ENCODE results near the gene EVX2.

Gene EVX2

DNA sequence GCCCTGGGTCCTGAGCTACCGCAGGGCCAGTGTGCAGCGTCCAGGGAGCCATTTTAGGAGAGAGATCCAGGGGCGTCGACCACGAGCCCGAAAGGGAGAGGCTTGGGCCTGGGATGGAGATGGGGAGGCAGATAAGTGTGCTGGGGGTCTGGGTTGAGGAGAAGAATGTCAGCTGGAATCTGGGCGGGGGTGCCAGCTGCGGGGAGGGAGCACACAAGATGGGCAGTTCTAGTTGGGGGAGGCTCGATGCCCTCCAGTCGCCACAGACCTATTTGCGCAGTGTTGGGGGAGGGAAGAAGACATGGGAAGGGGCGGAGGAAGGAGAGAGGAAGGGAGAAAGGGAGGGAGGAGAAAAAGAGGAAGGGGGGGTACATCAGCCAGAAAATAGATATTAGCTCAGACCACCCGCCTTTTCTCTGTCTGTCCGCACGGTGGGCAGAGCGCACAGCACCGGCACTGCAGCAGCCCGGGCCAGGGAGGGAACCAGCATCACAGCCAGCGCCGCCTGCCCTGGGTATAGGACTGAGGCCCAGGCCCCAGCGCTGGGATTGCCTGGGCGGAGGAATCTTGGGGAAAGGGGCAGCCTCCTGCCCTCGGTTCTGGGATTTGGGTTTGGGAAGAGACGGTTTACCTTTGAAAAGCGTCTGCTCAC, 21.4 kb upstream of the EVX2 start (continued):
- TF ChIP-seq SP3 (tag by site-specific recombination; IDR thresholded peaks at IDR 0.05) (peak; percentile 89), ZNF335 (tag by site-specific recombination; conservative IDR thresholded peaks at IDR 0.05) (peak; percentile 18), ZNF654 (tag by site-specific recombination; IDR thresholded peaks at IDR 0.05; ENCODE audit: low read depth) (no peak), ZNF623 (tag by site-specific recombination; IDR thresholded peaks at IDR 0.05) (no peak), ZNF626 (tag by site-specific recombination; IDR thresholded peaks at IDR 0.05) (no peak), ZNF629 (tag by site-specific recombination; IDR thresholded peaks at IDR 0.05) (no peak), ZNF670 (tag by site-specific recombination; IDR thresholded peaks at IDR 0.05; ENCODE audit: low read depth) (no peak), ZNF843 (tag by site-specific recombination; IDR thresholded peaks at IDR 0.05) (peak; percentile 49), ZNF530 (tag by site-specific recombination; IDR thresholded peaks at IDR 0.05; ENCODE audit: low read depth) (no peak), MZF1 (tag by site-specific recombination; IDR thresholded peaks at IDR 0.05; ENCODE audit: borderline replicate concordance) (no peak), ZNF776 (tag by site-specific recombination; IDR thresholded peaks at IDR 0.05; ENCODE audit: borderline replicate concordance) (no peak), RBAK (tag by site-specific recombination; IDR thresholded peaks at IDR 0.05) (no peak), ZNF521 (tag by site-specific recombination; IDR thresholded peaks at IDR 0.05) (no peak), TCF7L2 (IDR thresholded peaks at IDR 0.05; ENCODE audit: borderline replicate concordance, low read depth, low read length) (no peak), GFI1B (tag by site-specific recombination; IDR thresholded peaks at IDR 0.05) (no peak), ZNF600 (tag by site-specific recombination; IDR thresholded peaks at IDR 0.05) (no peak), ZNF768 (tag by site-specific recombination; IDR thresholded peaks at IDR 0.05) (no peak), ZNF10 (tag by site-specific recombination; IDR thresholded peaks at IDR 0.05) (no peak), ZNF266 (tag by site-specific recombination; IDR thresholded peaks at IDR 0.05; ENCODE audit: low read depth) (no peak), ZNF324 (tag by site-specific recombination; IDR thresholded peaks at IDR 0.05) (no peak), ZNF223 (tag by site-specific recombination; IDR thresholded peaks at IDR 0.05) (no peak), ZNF311 (tag by site-specific recombination; IDR thresholded peaks at IDR 0.05; ENCODE audit: borderline replicate concordance) (no peak), ZBTB48 (tag by site-specific recombination; IDR thresholded peaks at IDR 0.05) (peak; percentile 10; the same call in 1 of the 2 replicates)
- TF ChIP-seq, protein P1, sequence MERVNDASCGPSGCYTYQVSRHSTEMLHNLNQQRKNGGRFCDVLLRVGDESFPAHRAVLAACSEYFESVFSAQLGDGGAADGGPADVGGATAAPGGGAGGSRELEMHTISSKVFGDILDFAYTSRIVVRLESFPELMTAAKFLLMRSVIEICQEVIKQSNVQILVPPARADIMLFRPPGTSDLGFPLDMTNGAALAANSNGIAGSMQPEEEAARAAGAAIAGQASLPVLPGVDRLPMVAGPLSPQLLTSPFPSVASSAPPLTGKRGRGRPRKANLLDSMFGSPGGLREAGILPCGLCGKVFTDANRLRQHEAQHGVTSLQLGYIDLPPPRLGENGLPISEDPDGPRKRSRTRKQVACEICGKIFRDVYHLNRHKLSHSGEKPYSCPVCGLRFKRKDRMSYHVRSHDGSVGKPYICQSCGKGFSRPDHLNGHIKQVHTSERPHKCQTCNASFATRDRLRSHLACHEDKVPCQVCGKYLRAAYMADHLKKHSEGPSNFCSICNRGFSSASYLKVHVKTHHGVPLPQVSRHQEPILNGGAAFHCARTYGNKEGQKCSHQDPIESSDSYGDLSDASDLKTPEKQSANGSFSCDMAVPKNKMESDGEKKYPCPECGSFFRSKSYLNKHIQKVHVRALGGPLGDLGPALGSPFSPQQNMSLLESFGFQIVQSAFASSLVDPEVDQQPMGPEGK (tag by site-specific recombination; IDR thresholded peaks at IDR 0.05), result peak; percentile 98
- TF ChIP-seq, protein P2, sequence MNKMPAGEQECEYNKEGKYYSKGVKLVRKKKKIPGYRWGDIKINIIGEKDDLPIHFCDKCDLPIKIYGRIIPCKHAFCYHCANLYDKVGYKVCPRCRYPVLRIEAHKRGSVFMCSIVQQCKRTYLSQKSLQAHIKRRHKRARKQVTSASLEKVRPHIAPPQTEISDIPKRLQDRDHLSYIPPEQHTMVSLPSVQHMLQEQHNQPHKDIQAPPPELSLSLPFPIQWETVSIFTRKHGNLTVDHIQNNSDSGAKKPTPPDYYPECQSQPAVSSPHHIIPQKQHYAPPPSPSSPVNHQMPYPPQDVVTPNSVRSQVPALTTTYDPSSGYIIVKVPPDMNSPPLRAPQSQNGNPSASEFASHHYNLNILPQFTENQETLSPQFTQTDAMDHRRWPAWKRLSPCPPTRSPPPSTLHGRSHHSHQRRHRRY (tag by site-specific recombination; IDR thresholded peaks at IDR 0.05), result no peak
- TF ChIP-seq, protein P3, sequence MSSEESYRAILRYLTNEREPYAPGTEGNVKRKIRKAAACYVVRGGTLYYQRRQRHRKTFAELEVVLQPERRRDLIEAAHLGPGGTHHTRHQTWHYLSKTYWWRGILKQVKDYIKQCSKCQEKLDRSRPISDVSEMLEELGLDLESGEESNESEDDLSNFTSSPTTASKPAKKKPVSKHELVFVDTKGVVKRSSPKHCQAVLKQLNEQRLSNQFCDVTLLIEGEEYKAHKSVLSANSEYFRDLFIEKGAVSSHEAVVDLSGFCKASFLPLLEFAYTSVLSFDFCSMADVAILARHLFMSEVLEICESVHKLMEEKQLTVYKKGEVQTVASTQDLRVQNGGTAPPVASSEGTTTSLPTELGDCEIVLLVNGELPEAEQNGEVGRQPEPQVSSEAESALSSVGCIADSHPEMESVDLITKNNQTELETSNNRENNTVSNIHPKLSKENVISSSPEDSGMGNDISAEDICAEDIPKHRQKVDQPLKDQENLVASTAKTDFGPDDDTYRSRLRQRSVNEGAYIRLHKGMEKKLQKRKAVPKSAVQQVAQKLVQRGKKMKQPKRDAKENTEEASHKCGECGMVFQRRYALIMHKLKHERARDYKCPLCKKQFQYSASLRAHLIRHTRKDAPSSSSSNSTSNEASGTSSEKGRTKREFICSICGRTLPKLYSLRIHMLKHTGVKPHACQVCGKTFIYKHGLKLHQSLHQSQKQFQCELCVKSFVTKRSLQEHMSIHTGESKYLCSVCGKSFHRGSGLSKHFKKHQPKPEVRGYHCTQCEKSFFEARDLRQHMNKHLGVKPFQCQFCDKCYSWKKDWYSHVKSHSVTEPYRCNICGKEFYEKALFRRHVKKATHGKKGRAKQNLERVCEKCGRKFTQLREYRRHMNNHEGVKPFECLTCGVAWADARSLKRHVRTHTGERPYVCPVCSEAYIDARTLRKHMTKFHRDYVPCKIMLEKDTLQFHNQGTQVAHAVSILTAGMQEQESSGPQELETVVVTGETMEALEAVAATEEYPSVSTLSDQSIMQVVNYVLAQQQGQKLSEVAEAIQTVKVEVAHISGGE (tag by site-specific recombination; conservative IDR thresholded peaks at IDR 0.05; ENCODE audit: low read depth), result no peak
- TF ChIP-seq, protein P4, sequence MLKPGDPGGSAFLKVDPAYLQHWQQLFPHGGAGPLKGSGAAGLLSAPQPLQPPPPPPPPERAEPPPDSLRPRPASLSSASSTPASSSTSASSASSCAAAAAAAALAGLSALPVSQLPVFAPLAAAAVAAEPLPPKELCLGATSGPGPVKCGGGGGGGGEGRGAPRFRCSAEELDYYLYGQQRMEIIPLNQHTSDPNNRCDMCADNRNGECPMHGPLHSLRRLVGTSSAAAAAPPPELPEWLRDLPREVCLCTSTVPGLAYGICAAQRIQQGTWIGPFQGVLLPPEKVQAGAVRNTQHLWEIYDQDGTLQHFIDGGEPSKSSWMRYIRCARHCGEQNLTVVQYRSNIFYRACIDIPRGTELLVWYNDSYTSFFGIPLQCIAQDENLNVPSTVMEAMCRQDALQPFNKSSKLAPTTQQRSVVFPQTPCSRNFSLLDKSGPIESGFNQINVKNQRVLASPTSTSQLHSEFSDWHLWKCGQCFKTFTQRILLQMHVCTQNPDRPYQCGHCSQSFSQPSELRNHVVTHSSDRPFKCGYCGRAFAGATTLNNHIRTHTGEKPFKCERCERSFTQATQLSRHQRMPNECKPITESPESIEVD (tag by site-specific recombination; IDR thresholded peaks at IDR 0.05), result no peak
- TF ChIP-seq, protein P5, sequence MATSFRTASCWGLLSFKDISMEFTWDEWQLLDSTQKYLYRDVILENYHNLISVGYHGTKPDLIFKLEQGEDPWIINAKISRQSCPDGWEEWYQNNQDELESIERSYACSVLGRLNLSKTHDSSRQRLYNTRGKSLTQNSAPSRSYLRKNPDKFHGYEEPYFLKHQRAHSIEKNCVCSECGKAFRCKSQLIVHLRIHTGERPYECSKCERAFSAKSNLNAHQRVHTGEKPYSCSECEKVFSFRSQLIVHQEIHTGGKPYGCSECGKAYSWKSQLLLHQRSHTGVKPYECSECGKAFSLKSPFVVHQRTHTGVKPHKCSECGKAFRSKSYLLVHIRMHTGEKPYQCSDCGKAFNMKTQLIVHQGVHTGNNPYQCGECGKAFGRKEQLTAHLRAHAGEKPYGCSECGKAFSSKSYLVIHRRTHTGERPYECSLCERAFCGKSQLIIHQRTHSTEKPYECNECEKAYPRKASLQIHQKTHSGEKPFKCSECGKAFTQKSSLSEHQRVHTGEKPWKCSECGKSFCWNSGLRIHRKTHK (tag by site-specific recombination; IDR thresholded peaks at IDR 0.05), result no peak
- TF ChIP-seq, protein P6, sequence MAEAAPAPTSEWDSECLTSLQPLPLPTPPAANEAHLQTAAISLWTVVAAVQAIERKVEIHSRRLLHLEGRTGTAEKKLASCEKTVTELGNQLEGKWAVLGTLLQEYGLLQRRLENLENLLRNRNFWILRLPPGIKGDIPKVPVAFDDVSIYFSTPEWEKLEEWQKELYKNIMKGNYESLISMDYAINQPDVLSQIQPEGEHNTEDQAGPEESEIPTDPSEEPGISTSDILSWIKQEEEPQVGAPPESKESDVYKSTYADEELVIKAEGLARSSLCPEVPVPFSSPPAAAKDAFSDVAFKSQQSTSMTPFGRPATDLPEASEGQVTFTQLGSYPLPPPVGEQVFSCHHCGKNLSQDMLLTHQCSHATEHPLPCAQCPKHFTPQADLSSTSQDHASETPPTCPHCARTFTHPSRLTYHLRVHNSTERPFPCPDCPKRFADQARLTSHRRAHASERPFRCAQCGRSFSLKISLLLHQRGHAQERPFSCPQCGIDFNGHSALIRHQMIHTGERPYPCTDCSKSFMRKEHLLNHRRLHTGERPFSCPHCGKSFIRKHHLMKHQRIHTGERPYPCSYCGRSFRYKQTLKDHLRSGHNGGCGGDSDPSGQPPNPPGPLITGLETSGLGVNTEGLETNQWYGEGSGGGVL (tag by site-specific recombination; IDR thresholded peaks at IDR 0.05), result peak; percentile 97
